AG04449 (cell line): ENCODE measurements around the gene ANO6.

ENCODE experiments used
- CTCF ChIA-PET: fragments of 350-600 bp; formaldehyde crosslinking; extraction: SDS; loops from one replicate; lab custom pipeline; 2021; ENCODE audit warnings: antibody characterized with exemption; lab: Yijun Ruan, JAX
- POLR2A ChIA-PET: fragments of 400-600, 350-600 bp; formaldehyde crosslinking; extraction: SDS; loops from one replicate; lab custom pipeline; 2020; ENCODE audit warnings: antibody characterized with exemption, inconsistent platforms; lab: Yijun Ruan, JAX
- DNase-seq: peaks from one replicate; pipeline ENCODE4 v3.0.0-alpha.2; 2010; ENCODE audit warnings: low read depth, low spot score
- H3K4me3 ChIP-seq: 2 replicates; pipeline ENCODE4 v1.5.1; 2011; ENCODE audit warnings: low read depth, mild to moderate bottlenecking, control low read depth, low read length
- TF ChIP-seq, protein P1 (sequence below): IDR thresholded peaks from one replicate; pipeline ENCODE4 v1.5.1; 2011; ENCODE audit warnings: mild to moderate bottlenecking, moderate library complexity, low read length, control low read depth, inconsistent platforms; ENCODE audit not compliant: insufficient read depth; ENCODE audit errors: missing control alignments

Gene ANO6

DNA sequence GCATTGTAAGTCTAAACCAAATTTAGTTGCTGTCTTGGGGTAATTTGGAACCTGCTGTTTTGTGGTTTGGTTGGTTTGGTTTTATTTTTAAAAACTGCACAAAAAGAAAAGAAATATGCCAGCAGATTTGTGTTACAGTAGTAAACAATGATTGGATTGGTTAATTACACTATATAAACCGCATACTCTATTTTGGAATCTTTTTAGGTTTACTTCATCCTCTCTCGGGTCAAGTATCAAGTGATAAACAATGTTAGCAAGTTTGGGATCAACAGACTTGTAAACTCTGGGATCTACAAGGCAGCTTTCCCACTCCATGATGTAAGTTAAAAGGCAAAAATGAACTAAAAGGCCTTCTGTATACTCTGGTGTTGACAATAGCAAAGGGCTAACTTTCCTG, 132.4 kb downstream of the ANO6 start:
- no peak for DNase-seq

DNA sequence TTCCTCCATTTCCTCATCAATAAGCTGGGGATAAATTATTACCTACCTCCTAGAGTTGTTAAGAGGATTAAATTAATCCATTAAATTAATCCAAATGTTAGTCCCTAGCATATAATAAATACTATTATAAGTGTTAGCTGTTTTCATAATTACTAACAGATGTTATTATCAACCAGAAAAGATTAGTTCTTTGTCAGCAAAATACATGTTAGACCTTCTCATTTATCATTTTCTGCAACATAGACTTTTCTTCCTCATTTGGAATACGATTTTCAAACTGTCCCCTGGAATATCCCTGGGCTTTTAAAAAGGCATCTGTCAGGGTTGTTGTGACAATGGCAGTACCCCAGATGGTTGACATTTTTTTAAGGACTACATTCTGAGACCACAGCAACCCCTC, 133.1 kb downstream of the ANO6 start:
- ChIA-PET CTCF (interaction anchor here (1.1 to 1.7 kb wide), 3 partner anchors 15 to 166 kb away, joined by 3 to 4 read pairs (median 4); no protein-coding TSS in a partner anchor), POLR2A (interaction anchor here (1.3 kb wide), 1 partner anchor 13 kb away, joined by 4 read pairs; no protein-coding TSS in a partner anchor)
- TF ChIP-seq, protein P1, sequence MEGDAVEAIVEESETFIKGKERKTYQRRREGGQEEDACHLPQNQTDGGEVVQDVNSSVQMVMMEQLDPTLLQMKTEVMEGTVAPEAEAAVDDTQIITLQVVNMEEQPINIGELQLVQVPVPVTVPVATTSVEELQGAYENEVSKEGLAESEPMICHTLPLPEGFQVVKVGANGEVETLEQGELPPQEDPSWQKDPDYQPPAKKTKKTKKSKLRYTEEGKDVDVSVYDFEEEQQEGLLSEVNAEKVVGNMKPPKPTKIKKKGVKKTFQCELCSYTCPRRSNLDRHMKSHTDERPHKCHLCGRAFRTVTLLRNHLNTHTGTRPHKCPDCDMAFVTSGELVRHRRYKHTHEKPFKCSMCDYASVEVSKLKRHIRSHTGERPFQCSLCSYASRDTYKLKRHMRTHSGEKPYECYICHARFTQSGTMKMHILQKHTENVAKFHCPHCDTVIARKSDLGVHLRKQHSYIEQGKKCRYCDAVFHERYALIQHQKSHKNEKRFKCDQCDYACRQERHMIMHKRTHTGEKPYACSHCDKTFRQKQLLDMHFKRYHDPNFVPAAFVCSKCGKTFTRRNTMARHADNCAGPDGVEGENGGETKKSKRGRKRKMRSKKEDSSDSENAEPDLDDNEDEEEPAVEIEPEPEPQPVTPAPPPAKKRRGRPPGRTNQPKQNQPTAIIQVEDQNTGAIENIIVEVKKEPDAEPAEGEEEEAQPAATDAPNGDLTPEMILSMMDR: no peak
- H3K4me3 ChIP-seq: no peak overlapping the region
- DNase-seq: no peak

More for the DNA sequence above, 132.4 kb downstream of the ANO6 start:
- ChIA-PET POLR2A (interaction anchor here (1.3 kb wide), 1 partner anchor 12 kb away, joined by 4 read pairs; no protein-coding TSS in a partner anchor), CTCF (interaction anchor here (1.1 to 1.2 kb wide), 2 partner anchors 15 to 40 kb away, joined by 3 to 4 read pairs; no protein-coding TSS in a partner anchor)
- H3K4me3 ChIP-seq: no peak overlapping the region
- TF ChIP-seq, protein P1: no peak

DNA sequence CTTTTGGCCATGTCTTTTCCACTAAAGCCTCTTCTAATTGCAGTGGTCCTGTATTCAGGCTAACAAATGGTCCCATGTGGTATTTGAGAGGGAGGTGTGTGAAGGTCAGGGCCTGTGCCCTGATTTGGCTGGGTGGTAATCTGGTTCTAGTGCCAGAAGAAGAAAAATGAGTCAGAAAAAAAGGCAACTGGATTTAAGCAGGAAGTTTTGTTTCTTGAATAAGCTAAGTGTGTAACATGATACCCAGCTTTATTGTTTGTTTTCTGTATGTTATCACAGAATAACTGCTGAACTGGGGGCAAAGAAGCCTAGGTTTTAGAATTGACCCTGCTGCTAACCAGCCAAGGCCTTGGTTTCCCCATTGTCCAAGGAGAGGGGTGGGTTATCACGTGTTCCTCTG, 134.0 kb downstream of the ANO6 start:
- CTCF ChIA-PET: interaction anchor here (1.7 kb wide), 1 partner anchor 167 kb away, joined by 4 read pairs; no protein-coding TSS in a partner anchor
- no peak overlapping the region for H3K4me3 ChIP-seq
- POLR2A ChIA-PET: no interaction called here
- DNase-seq: no peak
- TF ChIP-seq, protein P1: no peak

GRCh38 chr12:45350861-45351260, 135.0 kb downstream of the ANO6 start:
- no peak for DNase-seq
- TF ChIP-seq, protein P1: no peak
- CTCF ChIA-PET: interaction anchor here (0.9 kb wide), 2 partner anchors 14 to 23 kb away, joined by 3 to 4 read pairs; no protein-coding TSS in a partner anchor
- POLR2A ChIA-PET: no interaction called here
- H3K4me3 ChIP-seq: no peak overlapping the region

- CTCF ChIA-PET: interaction anchor here (1.1 to 1.3 kb wide), 2 partner anchors 9 to 169 kb away, joined by 3 to 4 read pairs; no protein-coding TSS in a partner anchor
- DNase-seq: no peak
- POLR2A ChIA-PET: no interaction called here
- no peak overlapping the region for H3K4me3 ChIP-seq
- TF ChIP-seq, protein P1: no peak
Observed at GRCh38 chr12:45351921-45352670, 136.2 kb downstream of the ANO6 start.

GRCh38 chr12:45353944-45354343, 138.0 kb downstream of the ANO6 start:
- CTCF ChIA-PET: no interaction called here
- H3K4me3 ChIP-seq: no peak overlapping the region
- POLR2A ChIA-PET: no interaction called here
- no peak for DNase-seq
- TF ChIP-seq, protein P1: no peak
